Epithelial cell of proximal tubule (primary cell): ENCODE measurements around the gene EMILIN2. TPM values are rescaled to one million over a fixed set of nuclear protein-coding genes. Genes with fewer than 3 reads are reported as not detected.

Experiments used
- DNase-seq: peaks from one replicate; pipeline ENCODE4 v3.0.0-alpha.2; 2011; ENCODE audit warnings: low read depth
- H3K4me3 ChIP-seq: 2 replicates; pipeline ENCODE4 v1.5.1; 2011; ENCODE audit warnings: low read depth, mild to moderate bottlenecking, low read length
- CTCF ChIP-seq: conservative IDR thresholded peaks from 2 replicates; pipeline ENCODE4 v1.5.1; 2012; ENCODE audit warnings: low read depth, mild to moderate bottlenecking, low read length
- total RNA-seq: library from RNA; depleted of rRNA; stranded (reverse); fragments of >200 nt; gene quantifications from 2 replicates; pipeline ENCODE4 v1.2.3, GENCODE V29; 2015

Gene EMILIN2
- total RNA-seq, 1 donor from 2014 or later = 13.2 TPM

- no peak for TF ChIP-seq CTCF
- no peak overlapping the region for H3K4me3 ChIP-seq
- no peak for DNase-seq
Observed at GRCh38 chr18:2901423-2901985, 54.7 kb downstream of the EMILIN2 start.

GRCh38 chr18:2902327-2902726, 55.5 kb downstream of the EMILIN2 start:
- no peak for DNase-seq
- no peak for TF ChIP-seq CTCF
- no peak overlapping the region for H3K4me3 ChIP-seq

GRCh38 chr18:2903006-2903405, 56.2 kb downstream of the EMILIN2 start:
- DNase-seq = no peak

GRCh38 chr18:2905854-2906703, 59.3 kb downstream of the EMILIN2 start:
- DNase-seq = no peak
- H3K4me3 ChIP-seq = peak overlapping the region; percentile 70
- no peak for TF ChIP-seq CTCF

More at GRCh38 chr18:2903006-2903405, 56.2 kb downstream of the EMILIN2 start:
- H3K4me3 ChIP-seq = no peak overlapping the region
- TF ChIP-seq CTCF = no peak

- no peak for DNase-seq
- peak overlapping the region; percentile 70 for H3K4me3 ChIP-seq
- TF ChIP-seq CTCF = peak; percentile 28
Observed at GRCh38 chr18:2906704-2907549, 60.1 kb downstream of the EMILIN2 start.

GRCh38 chr18:2907550-2908135, 60.8 kb downstream of the EMILIN2 start:
- DNase-seq = no peak
- peak overlapping the region; percentile 70 for H3K4me3 ChIP-seq
- TF ChIP-seq CTCF = no peak
